Activated CD4-positive, alpha-beta T cell treated with anti-CD3 and anti-CD28 coated beads for 24 hours (primary cell): ENCODE results near the gene GGACT.

ENCODE experiments used
- DNase-seq, 2 donors: peaks; one replicate each; pipeline ENCODE4 v3.0.0-alpha.2; 2020; ENCODE audit warnings: low read depth in 2 of 2

GGACT gene

GRCh38 chr13:100547791-100548201 is 40.8 kb downstream of the GGACT start:
- DNase-seq = no peak

GRCh38 chr13:100546713-100547405 is 41.7 kb downstream of the GGACT start:
- DNase-seq = no peak

DNA sequence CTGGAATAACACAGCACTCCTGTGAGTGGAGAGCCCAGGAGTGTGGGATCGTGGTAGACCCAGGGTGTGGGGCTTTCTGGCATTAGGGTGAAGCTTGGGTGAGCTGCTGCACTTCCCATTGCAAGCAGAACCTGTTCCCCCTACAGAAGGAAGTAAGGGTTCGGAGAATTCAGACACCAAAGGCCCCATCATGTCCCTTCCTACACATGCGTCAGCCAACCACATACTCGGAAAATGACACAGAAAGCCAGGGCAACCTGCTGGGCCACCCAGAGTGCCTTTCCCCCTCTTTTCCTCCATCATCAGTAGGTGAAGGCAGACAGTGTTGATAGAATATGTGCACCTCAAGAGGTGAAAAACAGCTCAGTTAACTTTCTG is 42.9 kb downstream of the GGACT start:
- DNase-seq = no peak

GRCh38 chr13:100544866-100545683 is 43.5 kb downstream of the GGACT start:
- DNase-seq = no peak

DNA sequence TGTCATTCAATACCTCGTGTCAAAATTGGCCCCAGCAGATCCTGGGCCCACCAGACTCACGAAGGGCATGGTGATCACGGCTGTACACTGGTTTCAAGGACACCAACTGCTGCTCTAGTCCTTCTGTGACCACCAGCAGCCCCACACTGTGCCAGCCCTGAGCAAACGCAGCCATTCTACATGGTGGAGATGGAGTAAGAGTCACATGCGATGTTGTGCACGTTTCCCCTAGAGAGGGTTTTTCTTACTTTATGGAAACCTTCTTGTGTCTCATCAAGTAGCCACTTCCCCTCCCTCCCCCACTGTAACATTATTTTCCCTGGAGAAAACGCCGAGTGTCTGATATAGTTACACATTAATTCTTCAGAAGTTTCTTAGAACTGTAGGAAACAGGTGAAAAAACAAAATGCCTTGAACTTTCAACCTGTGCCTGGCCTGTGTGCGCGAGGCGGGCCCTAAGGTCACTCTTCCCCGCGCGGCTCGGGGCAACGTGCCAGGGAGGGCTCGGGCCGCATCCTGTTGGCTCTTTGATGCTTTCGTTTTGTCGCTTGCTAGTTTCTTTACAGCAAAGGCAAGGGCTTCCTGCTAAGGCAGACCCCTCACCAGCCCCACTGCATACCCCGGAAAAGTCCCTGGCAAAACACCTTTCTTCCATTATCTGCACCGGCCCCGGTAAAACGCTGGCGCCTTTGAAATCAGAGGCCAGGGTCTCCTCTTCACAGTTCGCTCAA is 44.6 kb downstream of the GGACT start:
- DNase-seq = no peak

- DNase-seq = no peak
These were observed 45.8 kb downstream of the GGACT start for GRCh38 chr13:100542826-100543156.

GRCh38 chr13:100541897-100542825 is 46.4 kb downstream of the GGACT start:
- no peak for DNase-seq

- no peak for DNase-seq
These were observed 48.0 kb downstream of the GGACT start for GRCh38 chr13:100540621-100541020.

GRCh38 chr13:100537951-100538462 is 50.6 kb downstream of the GGACT start:
- no peak for DNase-seq

DNA sequence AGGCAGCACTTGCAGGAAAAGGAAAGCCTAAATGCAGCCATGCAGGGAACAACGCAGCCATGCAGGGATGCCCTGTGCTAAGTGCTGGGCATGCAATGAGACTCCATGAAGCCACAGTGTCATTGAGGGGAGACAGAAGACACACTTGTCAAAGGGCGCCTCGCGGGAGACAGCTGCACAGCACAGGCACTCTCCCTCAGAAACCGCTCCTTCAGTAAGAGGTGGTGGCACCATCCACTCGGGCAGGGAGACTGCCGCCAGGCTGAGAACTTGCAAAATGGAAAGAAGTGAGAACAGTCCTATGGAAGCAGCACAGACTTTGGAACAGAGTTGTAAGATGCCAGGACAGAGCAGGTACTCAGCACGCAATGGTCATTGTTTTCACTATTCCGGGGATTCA is 51.1 kb downstream of the GGACT start:
- no peak for DNase-seq

DNA sequence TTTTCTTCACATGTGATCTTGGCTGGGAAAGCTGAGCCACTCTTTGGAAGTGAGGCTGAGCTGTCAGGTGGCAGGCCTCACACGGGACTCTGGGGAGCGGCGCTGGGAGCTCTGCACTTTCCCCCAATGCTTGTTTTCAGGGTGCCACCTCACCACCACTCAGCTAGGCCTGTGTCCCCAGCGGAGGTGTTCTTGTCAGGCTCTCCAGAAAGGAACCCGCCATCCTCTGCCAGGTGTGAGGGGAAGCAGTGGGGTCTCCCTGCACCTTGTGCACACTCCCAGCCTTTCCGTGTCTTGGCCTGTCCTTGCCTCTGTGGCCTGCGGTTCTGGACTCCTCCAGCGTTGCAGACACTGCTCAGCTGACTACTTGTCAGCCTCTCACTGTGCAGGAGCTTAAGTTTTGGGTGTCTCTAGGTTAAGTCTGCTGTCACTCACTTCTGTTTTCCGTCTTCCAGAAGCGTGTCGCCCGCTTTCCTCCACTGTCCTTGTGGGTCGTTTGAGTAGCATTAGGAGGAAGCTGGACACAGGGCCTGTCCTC is 51.9 kb downstream of the GGACT start:
- DNase-seq = no peak

DNA sequence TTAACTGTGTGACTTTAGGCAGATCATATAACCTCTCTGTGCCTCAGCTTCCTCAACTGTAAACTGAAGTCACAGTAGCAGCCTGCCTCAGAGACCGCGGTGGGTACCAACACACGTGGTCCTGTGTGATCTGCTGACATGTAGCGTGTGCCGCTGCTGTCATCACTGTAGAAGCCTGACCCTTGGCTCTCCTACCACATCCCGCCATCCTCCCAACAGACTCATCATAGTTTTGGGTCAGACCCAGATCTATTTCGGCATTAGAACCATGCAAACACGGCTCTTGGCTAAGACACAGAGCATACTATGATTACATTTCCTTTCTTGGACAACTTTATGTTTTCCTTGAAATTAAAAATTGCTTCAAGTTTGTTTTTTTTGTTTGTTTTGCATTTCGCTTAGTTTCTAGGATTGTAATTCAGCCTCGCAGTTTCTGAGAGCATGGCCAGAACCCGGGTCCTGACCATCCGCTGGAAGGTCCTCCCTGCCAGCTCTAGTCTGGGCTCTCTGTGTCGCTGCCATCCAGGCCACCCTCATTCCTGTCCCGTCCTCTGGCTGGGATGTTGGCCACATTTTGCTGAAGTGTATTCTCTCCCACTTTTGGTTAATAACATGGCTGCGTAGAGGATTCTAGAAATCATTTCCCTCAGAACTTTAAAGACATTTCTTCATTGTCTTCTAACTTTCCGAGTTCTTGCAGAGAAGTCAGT is 53.0 kb downstream of the GGACT start:
- DNase-seq = no peak

- DNase-seq = no peak
These were observed 53.7 kb downstream of the GGACT start for GRCh38 chr13:100534911-100535310.

GRCh38 chr13:100534147-100534843 is 54.3 kb downstream of the GGACT start:
- no peak for DNase-seq

DNA sequence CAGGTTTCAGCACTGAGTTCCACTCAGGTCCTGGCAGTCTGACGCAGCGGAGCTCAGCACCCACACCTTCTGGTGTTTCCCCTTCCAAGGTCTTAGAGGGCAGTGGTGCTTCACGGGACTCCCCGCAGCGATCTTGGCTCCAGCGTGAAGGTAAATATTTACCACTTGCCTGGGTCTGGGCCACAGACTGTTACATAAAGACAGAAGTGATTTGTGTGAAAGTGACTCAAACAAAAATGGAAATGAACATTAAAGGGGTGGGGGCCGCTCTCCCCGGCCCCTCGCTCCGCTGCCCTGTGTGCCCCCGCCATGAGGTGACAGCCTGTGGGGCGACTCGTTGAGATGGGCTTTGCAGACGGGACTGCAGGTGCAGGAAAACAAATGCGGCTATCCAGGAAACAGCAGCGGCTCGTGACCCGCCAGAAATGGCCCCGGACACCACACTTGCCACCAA is 55.0 kb downstream of the GGACT start:
- no peak for DNase-seq

DNA sequence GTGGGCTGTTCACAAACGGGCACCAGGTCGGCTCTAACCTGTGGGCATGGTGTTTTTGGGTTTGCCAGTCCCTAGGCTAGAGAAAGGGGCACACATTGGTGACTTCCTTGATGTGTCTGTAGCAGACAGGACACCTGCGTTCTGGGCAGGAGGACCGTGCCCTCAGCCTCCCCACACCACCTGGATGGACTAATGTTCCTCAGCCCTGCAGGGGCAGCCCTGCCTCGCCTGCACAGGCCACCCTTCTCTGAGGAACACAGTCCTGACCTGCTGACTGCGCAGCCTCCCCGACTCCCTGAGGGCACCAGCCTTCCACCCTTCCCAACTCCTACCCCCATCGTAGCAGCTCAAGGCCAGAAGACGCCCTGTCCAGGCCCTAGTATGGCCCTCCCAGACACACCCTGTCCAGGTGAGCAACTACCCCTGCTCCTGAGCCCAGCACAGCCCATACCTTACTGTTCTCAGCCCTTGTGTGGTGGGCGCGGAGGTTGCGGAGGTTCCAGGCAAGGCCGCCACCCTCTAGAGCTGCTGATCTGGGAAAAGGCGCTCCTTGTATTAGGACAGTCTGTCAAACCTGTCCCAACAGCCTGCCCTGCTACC is 55.7 kb downstream of the GGACT start:
- DNase-seq = no peak

DNA sequence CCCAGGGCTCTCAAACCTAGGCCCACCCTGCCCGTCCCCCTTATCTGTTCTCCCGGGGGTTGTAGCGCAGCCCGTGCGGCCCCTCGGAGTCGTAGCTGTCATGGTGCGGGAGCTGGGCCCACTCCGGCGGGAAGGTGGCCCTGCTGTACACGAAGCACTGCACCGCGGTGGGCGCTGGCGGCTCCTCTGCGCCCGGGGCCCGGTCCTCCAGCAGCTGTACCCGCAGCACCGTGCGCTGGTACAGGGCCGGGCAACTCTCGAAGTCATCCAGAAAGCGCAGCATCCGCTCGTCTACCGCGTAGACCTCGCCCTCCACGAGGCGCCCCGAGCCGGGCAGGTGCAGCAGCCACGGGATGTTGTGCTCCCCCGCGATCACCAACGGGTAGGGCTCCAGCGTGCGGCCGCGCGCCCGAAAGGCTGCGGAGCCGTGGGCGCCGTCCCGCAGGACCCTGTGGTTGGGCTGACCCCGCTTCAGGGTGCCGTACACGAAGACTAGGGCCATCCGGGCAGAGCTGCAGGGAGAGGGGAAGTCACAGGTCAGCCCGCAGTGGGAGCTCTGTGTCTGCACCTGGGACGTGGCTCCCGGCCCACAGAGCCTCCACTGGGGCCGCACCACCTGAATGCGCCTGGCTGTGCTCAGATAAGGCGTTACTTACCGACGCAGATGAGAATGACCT is 56.4 kb downstream of the GGACT start:
- no peak for DNase-seq

- DNase-seq = no peak
These were observed 57.8 kb downstream of the GGACT start for GRCh38 chr13:100530671-100531213.
